K562 (cell line): ENCODE measurements around the gene PSMG3. TPM values are rescaled to one million over a fixed set of nuclear protein-coding genes. Genes with fewer than 3 reads are reported as not detected.

Experiments used
- ATAC-seq: fragments of 200-7000 bp; cut with Tn5 transposase; 3 replicates; pipeline ENCODE4 v1.9.1; 2020; ENCODE audit warnings: moderate library complexity
- BruUV-seq: library from RNA; stranded (reverse); fragments of 400-500 nt; replicated peaks from 2 replicates; lab custom pipeline; 2021; lab: Mats Ljungman, UMichigan
- CTCF ChIA-PET: fragments of 300-600 bp; formaldehyde crosslinking; extraction: SDS; loops from one replicate; lab custom pipeline; 2021; ENCODE audit warnings: low intra/inter-chr PET ratio; lab: Yijun Ruan, JAX
- POLR2A ChIA-PET: fragments of 300-600, 350-650 bp; sonication (Branson Sonifier 250); formaldehyde crosslinking; extraction: SDS; loops from one replicate; lab custom pipeline; 2021; ENCODE audit warnings: antibody characterized with exemption, inconsistent platforms; lab: Yijun Ruan, JAX
- DNase-seq, 4 experiments: peaks; one replicate each; pipeline versions ENCODE4 v3.0.0 to v3.0.0-alpha.2; 2011 to 2018; ENCODE audit warnings: low spot score in 3 of 4, mixed read lengths in 3 of 4; ENCODE audit errors: extremely low read depth in 1 of 4
- FAIRE-seq: peaks from 2 replicates; lab custom pipeline; 2011; peaks lifted over from hg19 to GRCh38; lab: Jason Lieb, UNC
- H2AFZ ChIP-seq: 2 replicates; pipeline ENCODE4 v1.6.0; 2011; ENCODE audit warnings: low read depth, low read length, control low read depth, inconsistent platforms
- H3K27ac ChIP-seq: fragments of 200-600 bp; 3 replicates; pipeline ENCODE4 v1.8.0; 2011; ENCODE audit warnings: low read depth, mild to moderate bottlenecking, control low read depth, inconsistent platforms, low read length, moderate library complexity, mixed read lengths; ENCODE audit errors: extremely low read depth
- H3K27me3 ChIP-seq, 2 experiments: fragments of 300-600 bp in 1 of 2; 2 replicates in 1 of 2; 3 replicates in 1 of 2; pipeline versions ENCODE4 v1.6.0 to v1.8.0; 2011; ENCODE audit warnings: inconsistent platforms in 2 of 2, low read length in 2 of 2, mild to moderate bottlenecking in 1 of 2, mixed read lengths in 1 of 2, moderate library complexity in 1 of 2; ENCODE audit not compliant: control insufficient read depth in 2 of 2, insufficient read depth in 2 of 2
- H3K36me3 ChIP-seq: fragments of 300-600 bp; 3 replicates; pipeline ENCODE4 v1.8.0; 2011; ENCODE audit warnings: mild to moderate bottlenecking, low read length, inconsistent platforms; ENCODE audit not compliant: control insufficient read depth, insufficient read depth
- H3K4me1 ChIP-seq, 2 experiments: fragments of 200-600 bp in 1 of 2; replicated peaks in 1 of 2; 2 replicates in 1 of 2; 3 replicates in 1 of 2; pipeline versions ENCODE4 v1.5.1 to v1.8.0; 2011; ENCODE audit warnings: inconsistent platforms in 2 of 2, low read length in 2 of 2, mild to moderate bottlenecking in 1 of 2, mixed read lengths in 1 of 2, moderate library complexity in 1 of 2; ENCODE audit not compliant: control insufficient read depth in 2 of 2, insufficient read depth in 2 of 2
- H3K4me2 ChIP-seq: 2 replicates; pipeline ENCODE4 v1.6.1; 2011; ENCODE audit warnings: low read length, control low read depth, inconsistent platforms, mixed read lengths; ENCODE audit not compliant: insufficient read depth
- H3K4me3 ChIP-seq: fragments of 200-600 bp; sonication (generic), shearing (Covaris generic); 2 replicates; pipeline ENCODE4 v1.5.1; 2016; ENCODE audit warnings: control low read depth, inconsistent platforms
- H3K79me2 ChIP-seq: fragments of 200-600 bp; 3 replicates; pipeline ENCODE4 v1.8.0; 2011; ENCODE audit warnings: low read length, inconsistent platforms; ENCODE audit not compliant: control insufficient read depth, insufficient read depth
- H3K9ac ChIP-seq, 2 experiments: 2 replicates each; pipeline versions ENCODE4 v1.6.0 to v1.6.1; 2011; ENCODE audit warnings: low read depth in 2 of 2, low read length in 2 of 2, control low read depth in 1 of 2, inconsistent platforms in 1 of 2, mild to moderate bottlenecking in 1 of 2, mixed read lengths in 1 of 2; ENCODE audit not compliant: insufficient read depth in 1 of 2
- H3K9me1 ChIP-seq: one replicate; pipeline ENCODE4 v1.6.0; 2011; ENCODE audit warnings: inconsistent platforms, mild to moderate bottlenecking, low read length, moderate library complexity; ENCODE audit not compliant: control insufficient read depth, insufficient read depth
- H3K9me3 ChIP-seq: replicated peaks from 2 replicates; pipeline ENCODE4 v1.5.1; 2011; ENCODE audit warnings: low read depth, low read length, inconsistent platforms; ENCODE audit not compliant: control insufficient read depth, insufficient read depth
- H4K20me1 ChIP-seq: replicated peaks from 2 replicates; pipeline ENCODE4 v1.6.1; 2011; ENCODE audit warnings: low read length, inconsistent platforms, mixed read lengths; ENCODE audit not compliant: control insufficient read depth, insufficient read depth
- BHLHE40 ChIP-seq: IDR thresholded peaks from 2 replicates; pipeline ENCODE4 v1.6.1; 2011; ENCODE audit warnings: low read length, improper control_type of control experiment
- CBX3 ChIP-seq, 2 experiments: IDR thresholded peaks; 1 replicate in 1 of 2; 2 replicates in 1 of 2; pipeline ENCODE4 v1.6.1; 2012; ENCODE audit warnings: inconsistent platforms in 2 of 2, low read length in 2 of 2, borderline replicate concordance in 1 of 2, control low read depth in 1 of 2
- ESRRA ChIP-seq: fragments of 450-650 bp; IDR thresholded peaks from 2 replicates; pipeline ENCODE4 v1.6.1; 2014; ENCODE audit warnings: low read depth, mild to moderate bottlenecking, moderate library complexity, borderline replicate concordance
- KDM1A ChIP-seq, 2 experiments: fragments of 450-650 bp; IDR thresholded peaks; 2 replicates each; pipeline ENCODE4 v1.6.1; 2016; ENCODE audit warnings: mild to moderate bottlenecking in 2 of 2
- ZBTB7A ChIP-seq: IDR thresholded peaks from 2 replicates; pipeline ENCODE4 v1.6.1; 2011; ENCODE audit warnings: low read depth, mild to moderate bottlenecking, low read length, moderate library complexity, borderline replicate concordance; ENCODE audit not compliant: control insufficient read depth
- ZFP36 ChIP-seq: fragments of 150-350 bp; IDR thresholded peaks from 2 replicates; pipeline ENCODE4 v1.6.1; 2018; ENCODE audit warnings: low read length, low read depth; ENCODE audit not compliant: partially characterized antibody
- ZNF140 ChIP-seq: fragments of 250-450 bp; sonication (Bioruptor Pico); IDR thresholded peaks from 2 replicates; pipeline ENCODE4 v1.8.0; 2021; ENCODE audit warnings: moderate library complexity, mild to moderate bottlenecking, inconsistent platforms
- ZNF165 ChIP-seq: fragments of 250-450 bp; sonication (Bioruptor Pico); IDR thresholded peaks from 2 replicates; pipeline ENCODE4 v1.4.0; 2020; ENCODE audit warnings: borderline replicate concordance
- ZNF263 ChIP-seq: sonication (generic); formaldehyde crosslinking; IDR thresholded peaks from 2 replicates; pipeline ENCODE4 v1.8.0; 2022; ENCODE audit warnings: mild to moderate bottlenecking, missing genetic modification reagents, borderline replicate concordance
- ZNF277 ChIP-seq: fragments of 250-450 bp; sonication (Bioruptor Pico); IDR thresholded peaks from 2 replicates; pipeline ENCODE4 v1.8.0; 2022; ENCODE audit warnings: inconsistent platforms, mild to moderate bottlenecking, moderate library complexity, borderline replicate concordance
- ZNF79 ChIP-seq: fragments of 250-450 bp; sonication (Bioruptor Pico); IDR thresholded peaks from 2 replicates; pipeline ENCODE4 v1.4.0; 2020; ENCODE audit warnings: low read depth, mild to moderate bottlenecking, moderate library complexity
- WGBS: fragments of 100-300 bp; shearing (Covaris generic); methylation state at CpG from one replicate; pipeline ENCODE4 v1.1.6; 2016; ENCODE audit warnings: low coverage, mixed read lengths; ENCODE audit not compliant: insufficient coverage; ENCODE audit errors: missing lambda C conversion rate; 5-methylcytosine and 5-hydroxymethylcytosine counted together
- in situ Hi-C: fragments of 300-500 bp; cut with MboI; formaldehyde crosslinking; loops from 4 replicates; pipeline ENCODE4 v1.15.0; 2018; ENCODE audit warnings: inconsistent platforms, mixed read lengths
- intact Hi-C: fragments of 100-400 bp; cut with micrococcal nuclease; formaldehyde crosslinking; loops from 2 replicates; pipeline ENCODE4 v1.14.2; 2022
- polyA plus RNA-seq, 8 experiments: library from polyadenylated mRNA; depleted of rRNA in 4 of 8; stranded (reverse) in 5 of 8; unstranded in 3 of 8; fragments of >200 nt; fragmentation: Nextera tagmentation in 2 of 8; fragmentation: Illumina TruSeq in 1 of 8; extraction: Ambion mirVana in 2 of 8; extraction: Trizol in 1 of 8; gene quantifications; 2 replicates each; pipeline versions ENCODE4 v1.2.1 to v1.2.3, GENCODE V29; 2011 to 2014; ENCODE audit warnings: inconsistent platforms in 1 of 8, missing spikeins in 1 of 8
- total RNA-seq, 7 experiments: library from RNA; depleted of rRNA in 6 of 7; stranded (reverse); fragments of >200 nt in 6 of 7; fragmentation: Illumina TruSeq in 2 of 7; extraction: Trizol in 2 of 7; gene quantifications; 2 replicates each; pipeline versions ENCODE4 v1.2.1 to v1.2.3, GENCODE V29; 2011 to 2021; ENCODE audit warnings: low replicate concordance in 1 of 7

Gene PSMG3
- total and polyA plus RNA-seq, 9 of the 15 experiments (the other 6 are each of a cell fraction or from before 2014, with no cell fraction given) = 34.8 to 122 (median 80.1) TPM

GRCh38 chr7:1554333-1555045 is 15.3 kb downstream of the PSMG3 start (continued):
- 0 out of 3 replicates have a peak, but pooled peaks of 1 of the 2 experiments have one; percentile 48 for TF ChIP-seq CBX3 (IDR thresholded peaks at IDR 0.05; ENCODE audit: borderline replicate concordance in 1 of 2, low read length in 2 of 2)
- TF ChIP-seq KDM1A (IDR thresholded peaks at IDR 0.05) = peak; percentile 84 to 90
- TF ChIP-seq ZNF140 (CRISPR knock-in tag) = no peak

- Histone ChIP-seq H3K4me2 (no peak overlapping the region), H3K9ac (peak overlapping the region in 1 of 2 experiments; percentile 71; a peak in 2 of 4 replicates), H3K4me3 (no peak overlapping the region), H3K79me2 (no peaks in the 10 kb centered on the region), H3K27ac (no peak overlapping the region), H3K27me3 (peaks cover 0 to 18% of the 10 kb centered on the region in 2 experiments; a peak in 2 of 5 replicates), H3K9me3 (no peaks in the 10 kb centered on the region), H3K4me1 (peaks cover 0 to 65% of the 10 kb centered on the region in 2 experiments; a peak in 4 of 5 replicates), H3K36me3 (no peaks in the 10 kb centered on the region), H3K9me1 (no peaks in the 10 kb centered on the region), H2AFZ (peak overlapping the region; percentile 32), H4K20me1 (no peaks in the 10 kb centered on the region)
- 43% methylated on average over 24 of the region's 28 CpGs for WGBS
- no peak for FAIRE-seq
- no peak for ATAC-seq
- ChIA-PET CTCF (no interaction called here), POLR2A (interaction anchor here (0.6 to 1.1 kb wide), 4 partner anchors 9 to 438 kb away, joined by 3 to 5 read pairs (median 4); no protein-coding TSS in a partner anchor)
- TF ChIP-seq BHLHE40 (no peak), ZNF277 (CRISPR knock-in tag) (no peak), ZNF263 (CRISPR knock-in tag) (0 out of 2 replicates have a peak, but pooled peaks have one; percentile 14), ZBTB7A (0 out of 2 replicates have a peak, but pooled peaks have one; percentile 9), ZNF165 (CRISPR knock-in tag) (no peak), ZFP36 (peak; percentile 93), ZNF79 (no peak), ESRRA (0 out of 2 replicates have a peak, but pooled peaks have one; percentile 45)
- in situ Hi-C loops = no loop called here
- no TSS peak for BruUV-seq
- intact Hi-C loops = no loop called here
- DNase-seq = peak in 1 of 4 experiments; percentile 28
Observed at GRCh38 chr7:1553512-1554210, 16.2 kb downstream of the PSMG3 start.
